Adipose tissue (tissue), 3 donors: ENCODE results near the gene ZNF296. TPM values are rescaled to one million over a fixed set of nuclear protein-coding genes. Genes with fewer than 3 reads are reported as not detected.

Experiments used
- H3K27ac ChIP-seq: one replicate; pipeline ENCODE4 v1.5.1; 2013; ENCODE audit warnings: low read depth, low read length
- WGBS, 3 donors: extraction: QIAGEN DNeasy Blood & Tissue Kit; methylation state at CpG; one replicate each; pipeline ENCODE4 v1.1.7; 2013; 5-methylcytosine and 5-hydroxymethylcytosine counted together
- polyA plus RNA-seq, 3 donors: library from polyadenylated mRNA; stranded (reverse); fragments of 200-250 nt; gene quantifications; one replicate each; pipeline ENCODE4 v1.2.3, GENCODE V29; 2013
- donor health status: healthy with polysubstance abuse.
- donor health status: Bipolar disorder and iron deficiency.
- donor health status: healthy.

The ZNF296 gene
- polyA plus RNA-seq, 3 donors: 0.22 to 0.48 (median 0.45) TPM

DNA sequence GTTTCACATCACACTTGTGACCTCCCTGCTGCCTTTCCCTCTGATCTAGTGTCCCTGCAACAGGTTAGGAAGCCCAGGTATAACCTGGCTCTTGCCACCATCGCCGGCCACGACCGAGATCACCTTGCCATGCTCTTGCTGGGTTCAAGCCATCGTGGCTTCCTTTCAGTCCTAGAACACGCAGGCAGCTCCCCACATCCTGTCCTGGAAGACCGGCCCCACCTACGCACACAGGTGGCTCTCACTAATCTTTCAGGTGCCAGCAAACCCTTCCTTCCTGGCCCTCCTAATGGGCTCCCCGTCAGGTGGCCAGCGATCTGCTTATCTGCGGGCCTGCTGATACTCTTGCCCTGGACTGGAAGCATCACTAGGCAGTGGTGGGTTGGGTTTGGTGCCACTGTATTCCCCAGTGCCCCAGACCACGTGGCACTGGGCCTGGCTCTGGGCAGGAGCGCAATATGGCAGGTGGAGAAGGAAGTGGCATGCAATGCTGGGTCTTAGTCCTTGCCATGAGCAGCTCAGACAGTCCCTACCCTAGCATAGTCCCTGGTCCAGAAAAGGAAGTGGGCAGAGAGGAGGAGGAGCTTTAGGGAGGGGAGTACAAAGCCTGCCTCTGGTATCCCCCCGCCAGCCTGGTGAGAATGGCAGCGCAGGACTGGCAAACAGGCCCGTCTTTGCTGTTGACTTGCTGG, 28.5 kb upstream of the ZNF296 start:
- no peak overlapping the region for H3K27ac ChIP-seq
- 69 to 75% (median 74%) methylated on average over 16 of the region's 16 CpGs for WGBS, 3 donors

DNA sequence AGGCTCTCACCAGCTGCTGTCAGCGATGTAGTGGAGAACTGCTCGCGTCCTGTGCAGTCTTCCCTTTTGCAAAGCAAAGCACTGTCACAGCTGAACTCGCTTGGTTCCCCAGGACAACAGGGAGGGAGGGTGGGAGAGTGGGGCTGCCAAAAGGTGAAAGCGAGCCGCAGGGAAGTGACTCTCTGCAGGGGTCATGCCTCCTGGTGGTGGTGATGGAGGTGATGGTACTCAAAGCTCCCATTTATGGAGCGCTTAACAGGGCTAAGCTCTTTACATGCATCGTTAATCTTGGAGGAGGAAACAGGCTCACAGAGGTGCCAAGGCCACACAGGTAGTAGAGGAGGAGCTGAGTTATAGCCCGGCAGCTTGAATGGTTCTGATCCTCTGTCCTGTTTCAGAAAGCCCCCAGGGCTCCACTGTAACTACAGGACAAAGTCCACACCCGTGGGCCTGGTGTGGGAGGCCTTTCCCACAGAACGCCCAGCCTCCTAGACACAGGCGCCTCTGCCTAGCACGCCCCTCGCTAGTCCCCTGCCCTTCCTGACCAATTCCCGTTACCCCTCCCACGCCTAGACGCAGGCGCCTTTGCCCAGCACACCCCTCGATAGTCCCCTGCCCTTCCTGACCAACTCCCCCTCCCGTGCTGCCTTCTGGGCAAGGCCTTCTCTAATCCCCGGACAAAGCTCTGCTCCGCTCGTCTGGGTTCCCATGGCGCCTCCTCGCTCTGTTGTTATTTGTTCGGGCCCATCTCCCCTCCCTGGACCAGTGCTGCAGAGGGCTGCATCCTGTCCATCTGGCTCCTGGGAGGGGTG, 27.4 kb upstream of the ZNF296 start:
- WGBS, 3 donors: 35 to 44% (median 40%) methylated on average over 26 of the region's 26 CpGs
- no peak overlapping the region for H3K27ac ChIP-seq

DNA sequence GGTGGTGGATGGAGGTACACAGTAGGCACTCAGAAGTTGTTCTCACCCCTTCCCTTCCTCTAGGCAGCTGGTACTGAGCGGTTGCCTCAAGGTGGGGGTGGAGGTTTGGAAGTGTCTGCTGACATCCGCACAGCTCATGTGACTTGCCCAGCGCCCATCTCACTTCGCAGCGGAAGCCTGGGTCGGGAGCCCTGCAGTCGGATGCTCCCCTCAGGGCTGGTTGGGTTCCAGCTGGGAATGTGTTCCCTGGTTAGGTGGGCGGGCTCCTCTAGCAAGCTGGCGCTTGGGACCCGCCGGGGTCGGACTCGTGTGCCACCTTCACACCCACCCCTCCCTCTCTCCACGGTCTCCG, 26.9 kb upstream of the ZNF296 start:
- 32 to 39% (median 38%) methylated on average over 14 to 15 of the region's 15 CpGs for whole genome bisulfite sequencing, 3 donors
- no peak overlapping the region for H3K27ac ChIP-seq

DNA sequence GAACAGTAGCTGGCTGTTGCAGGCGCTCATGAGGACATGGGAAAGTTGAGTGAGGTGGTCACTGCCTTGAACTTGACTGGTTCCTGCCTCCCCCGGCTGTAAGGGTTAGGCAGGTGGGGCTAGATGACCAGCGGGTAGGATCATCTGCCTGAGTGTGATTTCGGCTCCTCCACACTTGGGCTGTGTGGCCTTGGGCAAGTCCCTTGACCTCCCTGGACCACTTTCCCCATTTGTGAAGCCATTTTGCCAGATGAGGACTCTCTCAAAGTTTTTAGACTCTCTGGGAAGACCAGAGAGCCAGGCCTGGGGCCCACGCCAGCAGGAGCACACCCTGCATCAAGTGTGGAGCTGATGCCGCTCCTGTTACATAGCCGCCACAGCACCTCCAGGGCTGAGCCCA, 26.2 kb upstream of the ZNF296 start:
- no peak overlapping the region for H3K27ac ChIP-seq
- WGBS, 3 donors: 92 to 98% (median 95%) methylated on average over 7 of the region's 7 CpGs

DNA sequence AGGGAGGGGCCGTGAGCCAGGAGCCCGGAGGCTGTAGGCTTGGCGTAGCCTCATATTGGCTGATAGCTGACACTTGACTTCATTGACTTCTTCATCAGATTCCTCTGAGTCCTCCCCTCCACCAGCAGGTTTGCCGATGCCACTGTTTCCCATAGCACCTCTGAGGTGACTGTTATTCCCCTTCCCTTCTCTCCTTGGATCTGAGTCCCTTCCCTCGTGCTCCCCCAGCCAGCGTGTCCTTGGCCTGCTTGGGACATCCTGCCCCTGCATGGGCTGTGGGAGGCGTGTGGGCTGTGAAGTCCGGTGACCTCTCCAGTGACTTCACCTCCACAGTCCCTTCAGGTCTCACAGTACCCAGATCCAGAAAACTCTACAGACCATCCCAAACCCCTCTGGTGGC, 25.5 kb upstream of the ZNF296 start:
- 73 to 87% (median 85%) methylated on average over 8 of the region's 8 CpGs for WGBS, 3 donors
- H3K27ac ChIP-seq: no peak overlapping the region

DNA sequence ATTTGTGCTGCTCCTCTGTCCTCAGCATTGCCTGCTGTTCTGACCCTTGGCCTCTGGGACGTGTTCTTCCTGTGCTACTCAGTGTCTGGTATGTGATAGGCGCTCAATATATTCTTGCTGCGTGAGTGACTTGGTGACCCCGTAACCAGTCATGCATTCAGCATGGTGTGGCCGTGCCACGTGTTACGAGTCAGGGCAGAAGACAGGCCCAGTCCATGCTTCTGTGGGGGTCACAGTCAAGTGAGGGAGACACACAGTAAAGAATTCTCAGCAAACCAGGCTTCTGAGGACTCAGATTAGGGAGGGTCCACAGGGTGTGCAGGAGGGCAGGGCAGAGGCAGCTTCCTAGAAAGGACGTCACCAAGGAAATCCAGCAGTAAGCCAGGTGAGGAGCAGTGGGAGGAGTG, 24.6 kb upstream of the ZNF296 start:
- H3K27ac ChIP-seq: no peak overlapping the region
- WGBS, 3 donors: 77 to 82% (median 79%) methylated on average over 8 of the region's 8 CpGs

DNA sequence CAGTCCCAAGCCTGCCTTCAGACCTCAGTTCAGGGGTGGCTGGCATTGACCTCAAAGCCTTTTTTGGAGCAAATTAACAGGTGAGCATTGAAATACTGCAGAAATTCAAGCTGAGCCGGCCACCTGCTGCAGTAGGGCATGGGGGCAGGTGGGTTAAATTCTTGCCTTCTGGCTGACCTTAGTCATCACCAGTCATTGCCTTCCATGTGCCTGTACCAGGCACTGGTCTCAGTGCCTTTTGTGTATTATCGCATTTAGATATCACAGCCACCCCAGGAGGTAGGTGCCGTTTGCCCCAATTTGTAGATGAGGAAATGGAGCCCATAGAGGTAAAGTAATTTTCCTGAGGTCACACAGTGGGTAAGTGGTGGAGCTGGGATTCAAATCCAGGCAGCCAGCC, 23.9 kb upstream of the ZNF296 start:
- no peak overlapping the region for H3K27ac ChIP-seq
- WGBS, 3 donors: 37 to 89% (median 85%) methylated on average over 3 of the region's 3 CpGs

DNA sequence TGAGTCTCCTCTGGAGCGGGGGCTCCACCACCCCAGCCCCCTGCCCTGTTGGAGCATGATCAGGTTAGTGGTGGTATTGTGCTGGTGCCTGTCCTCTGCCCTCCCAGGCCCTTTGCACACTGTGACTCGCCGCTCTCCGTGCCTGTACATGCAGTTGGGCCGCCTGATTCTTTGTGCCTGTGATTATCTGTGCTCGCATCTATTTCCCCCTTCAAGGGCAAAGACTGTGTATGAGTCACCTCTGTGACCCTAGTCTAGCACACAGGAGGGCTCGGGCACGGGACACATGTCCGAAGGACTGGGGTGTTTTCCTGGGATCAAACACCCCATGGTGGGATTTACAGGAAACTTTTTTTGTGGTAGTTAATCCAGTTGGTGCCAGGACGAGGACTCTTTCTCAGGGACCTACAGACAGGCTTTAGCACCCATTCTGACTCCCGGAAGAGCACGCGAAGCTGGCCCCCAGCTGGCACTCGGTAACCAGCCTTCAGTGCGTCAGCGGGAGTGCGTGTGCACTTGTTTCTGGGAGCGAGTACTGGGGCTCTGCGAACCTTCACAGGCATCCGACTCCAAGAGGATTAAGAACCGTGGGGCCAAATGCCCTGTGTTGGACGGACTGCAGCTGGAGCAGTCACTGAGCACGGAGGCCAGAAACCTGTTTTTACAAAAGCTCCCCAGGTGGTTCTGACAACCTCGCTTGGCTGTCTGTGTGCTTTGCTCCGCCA, 23.4 kb upstream of the ZNF296 start:
- no peak overlapping the region for H3K27ac ChIP-seq
- WGBS, 3 donors: 43 to 86% (median 78%) methylated on average over 25 of the region's 25 CpGs

DNA sequence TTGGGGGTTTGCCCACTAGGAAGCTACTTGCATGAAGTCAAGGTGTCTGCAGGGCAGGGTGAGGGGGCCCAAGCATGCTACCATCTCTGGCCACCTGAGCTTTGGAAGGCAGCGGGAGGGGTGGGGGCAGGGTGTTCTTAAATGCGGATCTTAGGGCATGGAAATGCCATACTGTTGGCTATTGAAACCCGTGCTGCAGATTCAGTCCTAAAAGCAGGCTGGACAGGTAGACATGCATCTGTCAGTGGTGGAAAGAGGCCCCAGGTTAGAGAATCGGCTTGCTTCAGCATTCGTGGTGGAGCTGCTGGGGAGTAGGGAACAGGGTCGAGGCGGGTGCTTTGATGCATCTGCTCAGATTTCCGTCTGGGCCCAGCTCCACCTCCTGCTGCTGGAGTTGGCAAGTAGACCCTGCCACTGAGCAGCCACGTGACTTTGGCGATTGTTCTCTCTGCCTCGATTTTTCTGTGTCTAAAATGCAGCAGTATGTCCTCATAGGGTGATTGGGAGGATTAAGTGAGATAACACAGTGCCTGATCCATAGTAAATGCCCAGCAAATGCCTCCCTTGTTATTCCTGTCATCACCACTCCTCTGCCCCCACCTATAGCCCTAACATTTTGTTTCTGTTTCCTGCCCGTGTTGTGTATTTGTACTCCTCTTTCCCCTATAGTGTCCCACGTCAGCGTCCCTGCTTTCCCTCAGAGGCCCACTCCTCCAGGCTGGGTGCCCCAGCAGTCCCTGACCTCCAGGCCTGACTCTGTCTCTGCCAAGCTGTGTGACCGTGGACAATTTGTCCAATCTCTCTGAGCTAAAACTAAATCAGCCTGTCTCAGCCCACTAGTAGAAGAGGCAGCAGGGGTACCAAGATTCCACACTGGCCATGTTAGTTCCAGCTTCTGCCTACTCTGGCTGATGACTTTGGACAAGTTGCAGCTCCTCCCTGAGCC, 22.5 kb upstream of the ZNF296 start:
- H3K27ac ChIP-seq: no peak overlapping the region
- WGBS, 3 donors: 34 to 57% (median 44%) methylated on average over 15 of the region's 15 CpGs

DNA sequence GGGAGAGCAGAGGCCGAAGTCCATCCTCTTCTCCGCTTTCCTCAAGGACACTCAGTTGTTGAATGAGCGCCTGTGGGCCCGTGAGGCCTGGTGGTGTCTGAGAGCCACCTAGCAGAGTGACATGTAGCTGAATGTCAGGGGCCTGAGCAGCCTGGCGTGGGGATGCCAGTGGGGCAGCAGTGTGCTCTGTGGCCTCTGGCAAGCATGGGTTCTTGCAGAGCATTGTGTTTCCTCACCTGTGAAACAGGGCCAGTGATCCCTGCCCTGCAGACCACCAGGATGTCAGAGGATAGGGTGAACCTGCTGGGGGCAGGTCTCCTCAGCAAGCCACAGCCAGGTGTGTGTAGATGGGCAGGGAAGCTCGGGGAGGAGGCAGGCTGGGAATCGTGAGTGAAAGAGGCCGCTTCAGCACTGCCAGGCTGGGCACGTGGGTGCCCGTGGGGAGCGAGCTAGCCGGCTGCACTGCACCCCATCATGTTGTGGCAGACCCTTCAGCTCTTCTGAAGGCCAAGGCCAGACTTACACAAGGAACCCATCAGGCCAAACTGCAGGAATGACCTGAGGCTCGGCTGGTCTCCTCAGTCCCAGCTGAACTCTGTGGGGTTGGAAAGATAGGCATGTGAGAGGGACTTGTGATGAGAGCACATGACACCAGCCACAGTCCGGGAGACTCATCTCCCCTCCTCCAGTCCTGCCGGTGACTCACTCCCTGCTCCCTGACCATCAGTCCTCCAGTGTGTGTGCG, 21.7 kb upstream of the ZNF296 start:
- WGBS, 3 donors: 46 to 75% (median 63%) methylated on average over 15 to 16 of the region's 16 CpGs
- H3K27ac ChIP-seq: no peak overlapping the region

DNA sequence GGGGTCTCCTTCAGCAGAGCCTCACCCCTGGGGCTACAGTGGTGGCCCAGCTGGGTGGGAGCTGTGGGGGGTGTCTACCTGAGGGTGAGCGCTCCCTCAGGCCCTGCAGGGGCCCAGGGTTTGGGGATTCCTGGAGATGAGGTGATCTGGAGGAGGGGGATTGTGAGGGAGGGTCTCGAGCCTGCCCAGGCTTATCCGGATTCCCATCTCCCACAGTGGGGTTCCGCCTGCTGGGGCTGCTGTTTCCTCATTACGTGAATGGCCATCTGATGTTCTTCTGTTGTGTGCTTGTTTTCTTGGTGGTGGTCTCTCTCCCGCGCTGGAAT, 21.1 kb upstream of the ZNF296 start:
- 74 to 91% (median 89%) methylated on average over 7 of the region's 7 CpGs for WGBS, 3 donors
- no peak overlapping the region for H3K27ac ChIP-seq

DNA sequence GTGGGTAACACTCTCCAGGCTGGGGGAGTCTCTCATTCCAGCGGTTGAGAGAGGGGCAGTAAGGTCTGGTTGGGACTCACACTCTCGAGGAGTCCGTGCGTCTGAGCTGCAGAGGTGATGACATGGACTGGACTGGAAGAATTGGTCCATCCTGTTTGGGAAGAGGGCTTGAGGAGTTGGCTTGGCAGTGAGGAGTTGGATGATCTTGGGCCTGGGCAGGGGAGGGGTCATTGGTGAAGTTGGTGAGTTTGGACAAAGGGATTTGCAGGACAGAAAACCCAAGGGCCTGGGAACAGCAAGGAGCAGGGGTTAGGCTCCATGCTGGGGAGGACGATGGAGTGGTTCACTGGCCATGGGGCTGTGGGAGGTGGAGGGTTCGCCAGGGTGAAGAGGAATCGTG, 20.4 kb upstream of the ZNF296 start:
- no peak overlapping the region for H3K27ac ChIP-seq
- 81 to 88% (median 86%) methylated on average over 7 of the region's 7 CpGs for WGBS, 3 donors

DNA sequence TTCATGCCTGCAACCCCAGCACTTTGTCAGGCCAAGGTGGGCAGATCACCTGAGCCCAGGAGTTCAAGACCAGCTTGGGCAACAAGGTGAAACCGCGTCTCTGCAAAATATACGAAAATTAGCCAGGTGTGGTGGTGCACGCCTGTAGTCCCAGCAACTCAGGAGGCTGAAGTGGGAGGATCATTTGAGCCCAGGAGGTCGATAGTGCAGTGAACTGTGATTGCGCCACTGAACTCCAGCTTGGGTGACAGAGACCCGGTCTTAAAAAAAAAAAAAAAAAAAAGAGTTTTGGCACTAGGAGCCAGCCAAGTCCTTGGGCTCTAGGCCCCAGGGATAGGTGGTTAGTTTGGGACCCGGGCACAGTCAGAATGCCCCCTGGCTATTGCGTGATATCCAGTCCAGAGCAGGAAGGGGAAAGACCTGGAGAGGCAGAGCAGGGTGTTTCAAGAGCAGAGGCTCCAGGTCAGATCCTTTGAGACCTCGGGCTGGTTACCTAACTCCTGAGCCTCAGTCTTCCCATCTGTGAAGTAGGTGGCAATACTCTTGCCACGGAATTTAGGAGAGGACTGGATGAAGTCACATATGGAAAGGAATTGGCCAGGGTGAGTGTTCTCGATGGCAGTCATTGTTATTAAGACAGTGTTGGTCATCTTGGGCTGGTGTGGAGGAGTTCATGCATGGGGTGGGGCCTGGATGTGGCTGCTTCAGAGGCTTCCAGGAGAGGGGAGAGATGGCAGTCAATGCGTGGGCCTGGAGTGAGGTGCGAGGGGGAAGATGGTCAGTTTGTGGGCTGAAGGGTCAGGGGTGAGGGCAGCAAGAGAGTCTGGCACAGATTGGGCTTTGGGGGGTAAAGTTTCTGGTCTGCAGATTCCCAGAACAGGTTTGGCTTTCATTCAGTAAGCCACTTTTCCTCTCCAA, 19.5 kb upstream of the ZNF296 start:
- no peak overlapping the region for H3K27ac ChIP-seq
- WGBS, 3 donors: 80 to 88% (median 84%) methylated on average over 14 of the region's 14 CpGs

DNA sequence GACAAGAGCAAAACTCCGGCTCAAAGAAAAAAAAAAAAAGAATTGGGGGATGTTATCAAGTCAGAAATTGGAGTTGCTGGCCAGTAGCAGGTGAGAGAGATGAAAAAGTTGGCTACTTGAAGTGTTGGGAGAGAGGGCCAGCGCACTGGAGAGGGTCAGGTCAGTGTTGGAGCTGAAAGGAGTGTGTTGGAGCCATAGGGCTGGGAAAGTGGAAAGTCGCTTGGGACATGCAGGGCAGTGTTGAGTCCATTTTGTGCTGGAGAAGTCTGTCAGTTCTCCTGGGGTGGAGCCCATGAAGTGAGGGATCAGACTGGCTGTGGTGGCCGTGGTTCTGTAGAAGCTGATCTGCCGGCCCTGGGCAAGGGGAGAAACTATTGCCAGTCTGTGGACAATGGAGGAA, 18.4 kb upstream of the ZNF296 start:
- 73 to 85% (median 80%) methylated on average over 5 of the region's 5 CpGs for WGBS, 3 donors
- H3K27ac ChIP-seq: no peak overlapping the region

DNA sequence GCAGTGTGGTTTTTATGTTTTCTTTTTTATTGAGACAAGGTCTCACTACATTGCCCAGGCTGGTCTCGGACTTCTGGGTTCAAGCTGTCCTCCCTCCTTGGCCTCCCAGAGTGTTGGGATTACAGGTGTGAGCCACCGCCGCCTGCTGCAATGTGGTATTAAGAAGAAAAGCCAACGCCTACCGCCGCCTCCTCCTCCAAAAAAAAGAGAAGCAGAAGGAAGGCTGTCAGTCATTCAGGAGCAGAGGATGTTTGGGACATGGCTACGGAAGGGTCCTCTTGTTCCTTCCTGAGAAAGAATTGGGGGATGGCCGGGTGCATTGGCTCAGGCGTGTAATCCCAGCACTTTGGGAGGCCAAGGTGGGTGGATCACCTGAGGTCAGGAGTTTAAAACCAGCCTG, 17.9 kb upstream of the ZNF296 start:
- WGBS, 3 donors: 45 to 67% (median 61%) methylated on average over 9 of the region's 9 CpGs
- H3K27ac ChIP-seq: no peak overlapping the region

DNA sequence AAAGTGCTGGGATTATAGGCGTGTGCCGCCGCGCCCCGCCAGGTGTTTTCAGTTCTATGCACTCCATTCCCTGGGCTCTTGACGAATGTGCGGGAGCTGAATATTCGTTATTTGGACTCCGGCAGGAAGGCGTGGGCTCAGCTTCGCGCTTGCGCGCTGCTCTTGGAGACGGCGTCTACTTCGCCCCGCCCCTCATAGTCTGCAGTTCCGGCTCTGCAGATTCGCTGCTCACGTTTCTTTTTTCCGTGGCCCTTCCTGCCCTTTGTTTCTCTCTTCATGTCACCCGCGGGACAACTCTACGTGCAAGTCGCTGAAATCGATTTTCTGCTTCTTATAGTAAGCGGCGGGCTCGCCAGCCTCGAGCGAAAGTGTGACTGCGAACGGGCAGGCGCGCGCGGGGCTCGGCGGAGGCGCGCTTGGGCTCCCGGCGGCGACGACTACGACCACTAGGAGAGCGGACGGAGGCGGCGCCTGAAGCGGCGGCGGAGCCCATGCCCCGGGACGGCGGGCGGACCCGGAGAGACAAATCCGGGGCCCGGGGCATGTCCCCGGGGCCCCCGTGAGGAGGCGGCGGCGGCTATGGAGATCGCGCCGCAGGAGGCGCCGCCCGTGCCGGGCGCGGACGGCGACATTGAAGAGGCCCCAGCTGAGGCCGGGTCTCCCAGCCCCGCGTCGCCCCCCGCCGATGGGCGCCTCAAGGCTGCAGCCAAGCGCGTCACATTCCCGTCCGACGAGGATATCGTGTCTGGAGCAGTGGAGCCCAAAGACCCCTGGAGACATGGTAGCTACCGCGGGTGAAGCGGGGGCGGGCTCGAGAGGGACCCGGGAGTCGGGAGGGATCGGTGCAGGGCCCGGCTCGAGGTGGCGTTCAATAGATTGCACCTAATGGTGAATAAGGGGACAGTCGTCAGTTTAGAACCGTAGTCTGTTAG, 16.7 kb upstream of the ZNF296 start, which contains the start of gene PPP1R37:
Gene PPP1R37, plus strand, starts transcription at position 433 of the 932 bp plus-strand sequence. Its CDS starts 147 bp downstream, at position 580.
- WGBS, 3 donors: 0% methylated on average over 103 of the region's 103 CpGs
- peak within 1 kb of the TSS; percentile 67 for H3K27ac ChIP-seq
